GM18517 (cell line): Measurements from ENCODE around the gene APOBEC3G.

ENCODE experiments used
- ATAC-seq: cut with Tn5 transposase; IDR thresholded peaks from one replicate; pipeline ENCODE4 v1.9.1; 2021; ENCODE audit warnings: mild to moderate bottlenecking, moderate library complexity; ENCODE audit not compliant: unreplicated experiment

APOBEC3G gene

DNA sequence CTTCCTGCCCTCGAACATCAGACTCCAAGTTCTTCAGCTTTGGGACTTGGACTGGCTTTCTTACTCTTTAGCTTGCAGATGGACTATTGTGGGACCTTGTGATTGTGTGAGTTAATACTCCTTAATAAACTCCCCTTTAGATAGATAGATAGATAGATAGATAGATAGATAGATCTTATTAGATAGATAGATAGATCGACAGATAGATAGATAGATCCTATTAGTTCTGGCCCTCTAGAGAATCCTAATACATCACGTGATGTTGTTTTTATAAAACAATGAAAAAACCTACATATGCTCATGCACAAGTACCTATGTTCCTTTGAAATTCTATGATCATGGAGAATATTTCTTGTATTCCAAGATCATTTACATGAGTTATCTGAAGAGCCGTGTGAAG, 43.9 kb downstream of the APOBEC3G start:
- ATAC-seq: no peak

DNA sequence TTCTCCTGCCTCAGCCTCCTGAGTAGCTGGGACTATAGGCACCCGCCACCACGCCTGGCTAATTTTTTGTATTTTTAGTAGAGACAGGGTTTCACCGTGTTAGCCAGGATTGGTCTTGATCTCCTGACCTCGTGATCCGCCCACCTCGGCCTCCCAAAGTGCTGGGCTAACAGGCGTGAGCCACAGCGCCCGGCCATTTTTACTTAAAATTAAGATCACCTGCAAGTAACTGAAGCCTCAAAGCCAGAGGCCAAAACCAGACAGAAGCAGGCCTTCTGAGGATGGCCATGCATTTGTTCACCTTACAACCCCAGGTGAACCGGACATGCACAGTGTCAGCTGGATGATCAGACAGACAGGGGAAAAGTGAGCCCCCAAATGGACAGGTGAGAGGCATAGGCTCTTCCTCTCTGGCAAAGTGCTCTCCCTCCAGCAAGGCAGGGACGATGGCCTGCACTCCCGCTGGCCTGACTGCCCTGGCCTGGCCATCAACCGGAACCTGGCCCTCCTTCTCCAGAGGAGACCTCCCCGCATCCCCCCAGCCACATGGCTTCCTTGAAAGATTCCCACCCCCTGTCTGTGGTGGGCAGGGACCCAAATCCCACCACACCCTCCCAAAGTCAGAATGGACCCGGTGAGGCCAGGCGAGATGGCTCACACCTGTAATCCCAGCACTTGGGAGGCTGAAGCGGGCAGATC, 45.8 kb downstream of the APOBEC3G start:
- ATAC-seq: no peak

GRCh38 chr22:39123751-39124581, 46.9 kb downstream of the APOBEC3G start:
- no peak for ATAC-seq

DNA sequence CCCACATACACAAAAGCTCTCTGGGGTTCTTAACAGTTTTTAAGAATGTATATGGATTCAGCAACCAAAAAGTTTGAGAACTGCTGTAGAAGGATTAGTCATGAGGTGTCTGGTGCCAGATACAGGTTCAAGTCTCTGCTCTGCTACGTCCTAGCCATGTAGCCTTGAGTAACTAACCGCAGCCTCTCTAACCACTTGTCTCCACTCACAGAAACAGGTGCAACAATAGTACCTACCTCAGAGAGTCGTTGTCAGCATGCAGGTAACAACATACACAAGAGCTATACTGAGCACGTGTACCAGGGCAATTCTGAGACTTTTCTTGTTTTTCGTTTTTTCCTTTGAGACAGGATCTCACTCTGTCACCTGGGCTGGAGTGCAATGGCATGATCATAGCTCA, 48.5 kb downstream of the APOBEC3G start:
- ATAC-seq: no peak

- no peak for ATAC-seq
Measured at GRCh38 chr22:39128508-39128907, 51.4 kb downstream of the APOBEC3G start.

GRCh38 chr22:39129081-39129480, 52.0 kb downstream of the APOBEC3G start:
- no peak for ATAC-seq

DNA sequence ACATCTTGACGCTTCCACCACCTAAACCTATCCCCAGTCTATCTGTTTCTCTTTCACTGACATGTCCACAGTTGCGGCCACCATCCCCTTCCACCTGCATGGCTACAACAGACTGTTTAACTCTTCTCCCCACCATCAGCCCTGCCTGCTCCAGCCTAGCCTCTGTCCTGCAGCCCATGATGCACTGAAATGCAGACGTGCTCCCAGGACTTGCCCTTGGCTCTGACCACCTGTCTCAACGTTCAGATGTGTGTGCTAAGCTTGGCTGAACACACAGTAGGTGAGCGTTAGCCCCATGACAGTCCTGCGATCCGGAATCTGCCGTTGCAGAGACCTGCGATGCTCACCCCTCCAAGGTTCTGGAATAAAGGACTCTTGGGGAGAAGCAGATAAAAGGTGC, 52.7 kb downstream of the APOBEC3G start:
- ATAC-seq: no peak

DNA sequence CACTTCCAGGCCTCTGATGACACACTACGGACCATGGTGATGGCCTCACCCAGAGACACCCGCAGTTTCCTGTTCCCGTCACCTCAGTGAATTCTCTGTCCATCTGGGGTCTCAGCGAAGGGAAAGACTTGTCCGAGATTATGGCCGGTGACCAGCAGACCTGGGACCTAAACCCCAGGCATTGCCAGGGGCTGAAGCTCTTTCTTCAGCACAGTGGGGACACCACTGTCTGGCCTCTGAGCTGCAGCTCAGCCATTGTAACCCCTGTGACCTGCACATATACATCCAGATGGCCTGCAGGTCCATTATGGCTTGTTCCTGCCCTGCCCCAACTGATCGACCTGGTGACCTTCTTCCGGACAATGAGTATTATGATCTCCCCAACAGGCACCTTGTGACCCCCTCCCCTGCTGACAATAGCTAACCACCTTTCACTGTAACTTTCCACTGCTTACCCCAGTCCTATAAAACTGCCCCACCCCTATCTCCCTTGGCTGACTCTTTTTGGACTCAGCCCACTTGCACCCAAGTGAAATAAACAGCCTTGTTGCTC, 53.2 kb downstream of the APOBEC3G start:
- no peak for ATAC-seq

DNA sequence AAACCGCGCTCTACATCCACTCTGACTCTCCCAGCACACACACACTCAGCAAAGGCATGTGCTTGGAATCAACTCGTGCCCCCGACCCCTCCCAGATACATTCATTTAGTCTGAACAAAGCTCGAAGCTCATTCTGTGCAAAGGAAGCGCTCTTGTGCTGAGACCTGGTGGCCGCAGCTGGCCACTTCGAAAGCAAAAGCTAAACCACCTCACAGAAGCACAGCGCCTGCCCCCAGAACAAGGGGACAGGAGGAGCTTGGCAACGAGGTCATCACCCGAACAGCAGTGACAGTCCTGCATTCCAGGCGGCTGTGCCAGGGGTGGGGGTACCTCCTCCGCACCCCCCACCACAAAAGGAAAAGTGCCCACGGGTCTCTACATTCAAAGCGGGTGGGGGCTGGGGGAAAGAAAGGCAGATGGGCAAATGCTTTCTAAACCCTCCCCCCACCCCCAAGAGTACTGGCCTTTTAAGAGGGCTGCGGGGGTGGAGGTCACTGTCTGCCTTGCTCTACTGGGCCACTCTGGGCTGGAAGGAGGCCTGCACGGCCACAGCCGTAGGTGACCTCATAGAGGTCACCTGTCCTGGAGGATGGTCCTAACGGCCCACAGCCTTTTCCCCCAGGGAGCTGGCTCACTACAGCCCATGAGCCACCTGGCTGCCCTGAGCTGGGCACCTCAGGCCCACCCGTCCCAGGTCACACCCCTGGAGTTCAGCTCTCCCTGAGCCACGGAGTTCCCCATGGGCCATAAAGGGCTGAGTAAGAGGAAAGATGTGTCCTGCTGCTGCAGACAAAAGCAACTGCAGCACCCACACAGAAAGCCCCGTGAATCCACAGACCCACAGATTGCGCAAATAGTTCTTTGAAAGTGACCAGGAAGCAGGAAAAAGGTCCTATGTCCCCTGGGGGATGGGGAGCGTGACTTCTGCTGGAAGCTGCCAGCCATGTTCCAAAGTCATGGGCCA, 54.1 kb downstream of the APOBEC3G start:
- ATAC-seq: no peak

DNA sequence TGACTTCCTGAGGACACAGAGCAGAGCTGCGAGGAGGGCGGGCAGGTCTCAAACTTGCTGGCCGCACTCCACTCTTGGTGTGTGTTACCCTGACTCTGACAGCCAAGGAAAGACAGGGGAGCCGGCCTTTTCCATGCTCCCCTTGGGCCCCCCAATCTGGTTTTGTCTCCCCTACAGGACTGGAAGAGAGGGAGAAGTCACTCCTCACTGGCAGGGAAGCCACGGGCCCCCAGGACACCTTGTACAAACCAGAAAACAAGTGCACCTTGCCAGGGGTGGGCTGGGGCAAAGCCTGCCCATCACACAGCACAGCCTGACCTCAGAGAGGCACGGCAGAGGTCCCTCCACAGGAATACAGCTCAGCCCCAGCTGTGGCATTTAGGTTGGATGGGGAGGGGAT, 55.2 kb downstream of the APOBEC3G start:
- ATAC-seq: no peak

DNA sequence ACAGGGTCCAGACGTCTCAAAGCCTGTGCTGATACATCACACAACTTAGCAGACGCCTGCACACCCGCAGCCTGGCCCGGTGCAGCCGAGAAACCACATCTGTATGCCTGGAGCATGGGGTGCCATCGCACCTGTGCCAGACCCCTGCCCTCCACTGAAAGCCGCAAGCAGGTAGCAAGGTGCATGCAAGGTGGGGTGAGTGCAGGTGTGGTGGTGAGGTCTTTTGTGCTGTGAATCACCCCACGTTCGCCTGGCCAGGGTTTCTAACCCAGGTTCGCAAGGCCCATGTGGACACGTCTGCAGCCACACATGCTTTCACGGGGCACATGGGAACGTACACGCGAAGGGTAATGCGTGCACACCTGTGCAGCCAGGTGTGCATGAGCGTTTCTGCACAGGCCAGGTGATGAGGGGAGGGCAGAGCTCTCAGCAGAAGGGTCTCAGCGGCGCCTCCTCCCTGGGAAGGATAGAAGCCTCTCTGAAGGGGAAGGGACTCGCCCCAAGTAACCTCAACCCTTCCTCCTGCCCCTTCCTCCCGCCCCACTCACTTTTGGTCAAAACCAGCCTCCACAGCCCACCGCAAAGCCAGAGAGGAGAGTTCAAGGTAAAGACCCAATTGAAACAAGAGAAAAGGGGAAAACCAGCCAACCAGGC, 55.9 kb downstream of the APOBEC3G start:
- ATAC-seq: no peak

DNA sequence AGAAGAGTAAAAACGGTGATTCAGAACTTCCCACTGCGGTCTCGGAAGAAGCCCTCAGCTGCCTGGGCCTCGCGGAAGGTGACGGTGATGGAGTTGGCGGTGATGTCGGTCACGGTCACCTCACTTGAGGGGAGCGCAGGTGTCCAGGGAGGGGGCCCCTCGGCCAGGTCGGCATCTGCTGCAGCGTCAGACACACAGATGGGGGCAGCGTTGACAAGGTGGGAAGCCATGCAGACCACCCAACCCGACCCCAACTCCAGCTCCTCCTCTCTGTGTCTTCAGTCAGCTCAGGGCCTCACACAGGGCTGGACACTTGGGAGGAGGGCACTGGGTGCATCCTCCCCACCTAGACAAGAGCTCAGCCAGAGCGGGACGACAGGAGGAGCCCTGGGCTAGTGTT, 56.8 kb downstream of the APOBEC3G start:
- no peak for ATAC-seq

DNA sequence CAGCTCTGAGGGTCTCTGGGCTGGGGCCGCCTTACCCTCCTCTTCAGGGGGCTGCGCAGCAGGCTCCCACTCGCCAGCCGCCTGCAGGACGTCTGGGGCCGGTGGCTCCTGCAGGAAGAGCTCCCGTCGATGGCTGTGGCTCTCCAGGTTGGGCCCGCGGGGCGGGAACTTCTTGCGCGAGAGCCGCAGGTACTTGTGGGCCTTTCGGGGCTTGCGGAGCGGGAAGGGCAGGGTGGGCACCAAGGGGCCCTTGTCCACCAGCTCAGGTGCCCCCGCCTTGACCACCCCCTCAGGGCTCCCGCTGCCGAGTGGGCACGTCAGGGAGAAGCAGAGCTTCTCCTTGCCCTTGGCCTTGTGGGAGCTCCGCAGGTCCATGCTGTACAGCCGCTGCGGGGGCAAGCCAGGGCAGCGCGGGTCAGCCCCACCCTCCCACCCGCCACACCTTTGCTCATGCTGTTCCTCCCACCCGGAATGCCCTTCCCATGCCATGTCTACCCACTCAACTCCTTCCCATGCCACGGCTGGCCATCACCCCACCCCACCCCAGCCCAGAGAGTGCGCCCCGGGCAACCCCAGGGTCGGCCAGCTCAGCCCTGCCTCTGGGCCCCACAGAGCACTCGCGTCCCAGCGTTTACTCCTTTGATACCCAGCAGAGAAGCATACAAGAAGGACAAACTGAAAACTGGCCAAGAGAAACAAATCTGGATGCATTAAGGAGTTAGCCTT, 57.5 kb downstream of the APOBEC3G start:
- no peak for ATAC-seq

DNA sequence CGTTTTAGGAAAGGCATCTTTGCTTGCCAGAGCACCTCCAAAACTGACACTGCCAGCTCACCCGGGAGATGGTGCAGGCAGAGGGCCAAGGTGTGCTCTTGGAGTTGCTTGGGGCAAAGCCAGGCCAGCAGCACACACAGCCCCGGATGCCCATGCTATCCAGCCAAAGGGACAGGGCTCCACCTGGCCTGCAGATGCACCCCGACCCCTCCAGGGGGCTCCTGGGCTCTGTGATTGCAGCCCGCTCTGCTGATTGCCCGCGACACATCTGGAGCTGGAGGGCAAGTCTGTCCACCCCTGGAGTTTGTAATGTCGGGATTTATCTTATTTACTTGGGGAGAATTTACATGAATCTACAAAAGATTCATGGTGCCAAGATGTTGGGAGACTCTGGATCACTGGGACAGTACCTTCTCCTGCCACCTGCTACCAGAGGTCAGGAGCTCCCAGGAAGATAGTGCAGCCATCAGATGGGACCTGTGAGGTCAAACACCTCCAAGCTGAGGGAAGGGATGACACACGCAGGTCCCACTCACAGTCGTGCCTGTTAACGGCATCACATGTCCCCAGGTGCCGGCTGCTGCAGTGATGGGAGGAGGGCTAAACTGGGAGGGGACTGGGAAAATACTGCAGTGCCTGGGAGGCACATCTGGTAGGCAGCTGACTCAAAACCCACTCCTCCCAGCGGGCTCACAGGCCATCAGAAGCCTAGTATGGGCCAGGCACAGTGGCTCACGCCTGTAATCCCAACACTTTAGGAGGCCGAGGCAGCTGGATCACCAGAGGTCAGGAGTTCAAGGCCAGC, 58.2 kb downstream of the APOBEC3G start:
- no peak for ATAC-seq

- no peak for ATAC-seq
Measured at GRCh38 chr22:39136317-39136716, 59.2 kb downstream of the APOBEC3G start.
